NCI-H1417 treated with DMSO at 0.1 percent for 48 hours (cell line): ENCODE measurements around the gene TMEM255B.
"Not testable (repeated sequence)": the region's sequence is repeated elsewhere in the genome, so short reads cannot be mapped to it uniquely, and the experiment has no call there.

Experiments
- DNase-seq: peaks from one replicate; lab custom pipeline; 2025; lab: John Stamatoyannopoulos, UW

TMEM255B gene

GRCh38 chr13:113734826-113735125 lies 24.2 kb upstream of the TMEM255B start:
- no peak for DNase-seq

GRCh38 chr13:113735194-113735593 lies 23.8 kb upstream of the TMEM255B start:
- DNase-seq = no peak

- no peak for DNase-seq
Observed at GRCh38 chr13:113735750-113736149, 23.3 kb upstream of the TMEM255B start.

- no peak for DNase-seq
Observed at GRCh38 chr13:113736258-113736731, 22.7 kb upstream of the TMEM255B start.

- DNase-seq = no peak
Observed at GRCh38 chr13:113737803-113738202, 21.2 kb upstream of the TMEM255B start.

GRCh38 chr13:113739527-113740285 lies 19.3 kb upstream of the TMEM255B start:
- DNase-seq = no peak

- no peak for DNase-seq
Observed at GRCh38 chr13:113740286-113740556, 18.8 kb upstream of the TMEM255B start.

GRCh38 chr13:113740661-113741060 lies 18.4 kb upstream of the TMEM255B start:
- no peak for DNase-seq

GRCh38 chr13:113741191-113741668 lies 17.8 kb upstream of the TMEM255B start:
- DNase-seq = no peak

GRCh38 chr13:113742000-113742441 lies 17.0 kb upstream of the TMEM255B start:
- no peak for DNase-seq

GRCh38 chr13:113742445-113743120 lies 16.4 kb upstream of the TMEM255B start:
- DNase-seq = no peak

GRCh38 chr13:113743366-113744195 lies 15.4 kb upstream of the TMEM255B start:
- no peak for DNase-seq

- DNase-seq = peak; percentile 85
Observed at GRCh38 chr13:113744197-113745000, 14.6 kb upstream of the TMEM255B start.

- DNase-seq = no peak
Observed at GRCh38 chr13:113745059-113745458, 14.0 kb upstream of the TMEM255B start.

- DNase-seq = not testable (repeated sequence)
Observed at GRCh38 chr13:113745500-113746142, 13.4 kb upstream of the TMEM255B start.

GRCh38 chr13:113746143-113746525 lies 12.9 kb upstream of the TMEM255B start:
- DNase-seq = no peak

- DNase-seq = no peak
Observed at GRCh38 chr13:113746671-113747070, 12.4 kb upstream of the TMEM255B start.

GRCh38 chr13:113747291-113747833 lies 11.7 kb upstream of the TMEM255B start:
- DNase-seq = no peak

- DNase-seq = no peak
Observed at GRCh38 chr13:113748101-113748861, 10.7 kb upstream of the TMEM255B start.

- no peak for DNase-seq
Observed at GRCh38 chr13:113748862-113749451, 10.1 kb upstream of the TMEM255B start.
